GM12878 (cell line): ENCODE measurements around the gene KIF6. TPM values are rescaled to one million over a fixed set of nuclear protein-coding genes. Genes with fewer than 3 reads are reported as not detected.

Source experiments
- ASH2L ChIP-seq: fragments of 300-600, 200-600 bp; sonication (generic); IDR thresholded peaks from 2 replicates; pipeline ENCODE4 v1.6.1; 2017; ENCODE audit warnings: low read depth, mild to moderate bottlenecking, borderline replicate concordance
- BHLHE40 ChIP-seq, 2 experiments: fragments of 450-650 bp in 1 of 2; IDR thresholded peaks; 2 replicates each; pipeline ENCODE4 v1.6.1; 2011 to 2017; ENCODE audit warnings: low read depth in 2 of 2, borderline replicate concordance in 1 of 2, improper control_type of control experiment in 1 of 2, low read length in 1 of 2, mild to moderate bottlenecking in 1 of 2
- BRCA1 ChIP-seq: IDR thresholded peaks from 2 replicates; pipeline ENCODE4 v1.6.1; 2011; ENCODE audit warnings: low read depth, low read length, improper control_type of control experiment
- CBX3 ChIP-seq: fragments of 200-600 bp; sonication (generic); IDR thresholded peaks from 2 replicates; pipeline ENCODE4 v1.6.1; 2016; ENCODE audit warnings: low read depth, borderline replicate concordance
- EED ChIP-seq: sonication (generic); IDR thresholded peaks from 2 replicates; pipeline ENCODE4 v1.6.1; 2016; ENCODE audit warnings: antibody characterized with exemption, low read depth
- NR2F1 ChIP-seq: fragments of 450-650 bp; conservative IDR thresholded peaks from 2 replicates; pipeline ENCODE4 v1.6.1; 2017; ENCODE audit warnings: mild to moderate bottlenecking
- RAD51 ChIP-seq: fragments of 450-650 bp; IDR thresholded peaks from 2 replicates; pipeline ENCODE4 v1.6.1; 2016; ENCODE audit warnings: moderate library complexity, mild to moderate bottlenecking, inconsistent platforms
- TCF7 ChIP-seq: IDR thresholded peaks from 2 replicates; pipeline ENCODE4 v1.6.1; 2014; ENCODE audit warnings: antibody characterized with exemption, borderline replicate concordance
- polyA plus RNA-seq, 11 experiments: library from polyadenylated mRNA; depleted of rRNA in 4 of 11; unstranded in 6 of 11; stranded (reverse) in 5 of 11; fragments of >200 nt; fragmentation: Nextera tagmentation in 4 of 11; fragmentation: Illumina TruSeq in 1 of 11; extraction: Ambion mirVana in 4 of 11; extraction: Trizol in 1 of 11; gene quantifications; 1 replicate in 1 of 11; 2 replicates in 10 of 11; pipeline versions ENCODE4 v1.2.1 to v1.2.3, GENCODE V29; 2011 to 2016; ENCODE audit warnings: inconsistent platforms in 2 of 11, missing spikeins in 2 of 11, low read depth in 1 of 11
- total RNA-seq, 4 experiments: library from RNA; depleted of rRNA in 3 of 4; stranded (reverse); fragments of >200 nt in 3 of 4; fragmentation: Illumina TruSeq in 1 of 4; extraction: Trizol in 1 of 4; gene quantifications; 2 replicates each; pipeline versions ENCODE4 v1.2.1 to v1.2.3, GENCODE V29; 2013 to 2021
- TF ChIP-seq, protein P1 (sequence below): fragments of 150-350 bp; IDR thresholded peaks from 2 replicates; pipeline ENCODE4 v1.6.1; 2016; ENCODE audit warnings: low read depth, low read length

Gene KIF6
- total and polyA plus RNA-seq, 10 of the 15 experiments (the other 5 are each of a cell fraction or from before 2014, with no cell fraction given), result 0.09 to 1.0 (median 0.28) TPM

DNA sequence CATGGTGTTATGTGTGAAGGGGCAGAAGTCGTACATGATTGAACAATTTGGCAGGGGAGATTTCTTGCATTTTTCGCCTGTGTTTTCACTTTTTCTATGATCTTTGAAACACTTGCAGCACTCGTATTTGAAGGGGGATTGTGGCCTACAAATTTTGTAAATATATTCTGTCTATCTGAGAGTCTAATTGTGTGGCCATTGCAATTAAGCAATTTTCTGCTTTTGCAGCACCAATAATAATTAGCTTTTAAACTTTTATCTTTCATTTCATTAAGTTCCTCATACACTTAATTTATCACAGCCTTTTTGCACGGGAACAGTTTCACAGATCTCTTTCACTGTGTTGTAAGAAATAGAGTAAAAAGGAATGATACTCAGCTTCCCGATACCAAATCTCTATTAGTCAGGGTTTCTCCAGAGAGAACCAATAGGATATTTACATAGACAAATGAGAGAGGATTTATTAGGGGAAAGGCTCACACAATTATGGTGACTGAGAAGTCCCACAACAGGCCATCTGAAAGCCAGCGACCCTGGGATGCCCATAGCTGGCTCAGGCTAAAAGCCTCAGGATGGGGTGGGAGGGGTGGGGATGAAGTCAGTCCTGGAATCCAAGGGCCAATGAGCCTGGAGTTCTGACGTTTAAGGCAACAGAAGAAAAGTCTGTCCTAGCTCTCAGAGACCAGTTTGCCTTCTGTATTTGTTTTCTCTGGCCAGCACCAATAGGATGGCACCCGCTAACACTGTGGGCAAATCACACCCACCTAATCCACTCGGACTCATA, 58.3 kb downstream of the KIF6 start (continued):
- TF ChIP-seq BHLHE40 (IDR thresholded peaks at IDR 0.05; ENCODE audit: borderline replicate concordance in 1 of 2, low read depth in 2 of 2, low read length in 1 of 2) (no peak), RAD51 (no peak), BRCA1 (no peak), TCF7 (no peak), EED (no peak), NR2F1 (no peak), CBX3 (no peak), ASH2L (no peak)
- TF ChIP-seq, protein P1, sequence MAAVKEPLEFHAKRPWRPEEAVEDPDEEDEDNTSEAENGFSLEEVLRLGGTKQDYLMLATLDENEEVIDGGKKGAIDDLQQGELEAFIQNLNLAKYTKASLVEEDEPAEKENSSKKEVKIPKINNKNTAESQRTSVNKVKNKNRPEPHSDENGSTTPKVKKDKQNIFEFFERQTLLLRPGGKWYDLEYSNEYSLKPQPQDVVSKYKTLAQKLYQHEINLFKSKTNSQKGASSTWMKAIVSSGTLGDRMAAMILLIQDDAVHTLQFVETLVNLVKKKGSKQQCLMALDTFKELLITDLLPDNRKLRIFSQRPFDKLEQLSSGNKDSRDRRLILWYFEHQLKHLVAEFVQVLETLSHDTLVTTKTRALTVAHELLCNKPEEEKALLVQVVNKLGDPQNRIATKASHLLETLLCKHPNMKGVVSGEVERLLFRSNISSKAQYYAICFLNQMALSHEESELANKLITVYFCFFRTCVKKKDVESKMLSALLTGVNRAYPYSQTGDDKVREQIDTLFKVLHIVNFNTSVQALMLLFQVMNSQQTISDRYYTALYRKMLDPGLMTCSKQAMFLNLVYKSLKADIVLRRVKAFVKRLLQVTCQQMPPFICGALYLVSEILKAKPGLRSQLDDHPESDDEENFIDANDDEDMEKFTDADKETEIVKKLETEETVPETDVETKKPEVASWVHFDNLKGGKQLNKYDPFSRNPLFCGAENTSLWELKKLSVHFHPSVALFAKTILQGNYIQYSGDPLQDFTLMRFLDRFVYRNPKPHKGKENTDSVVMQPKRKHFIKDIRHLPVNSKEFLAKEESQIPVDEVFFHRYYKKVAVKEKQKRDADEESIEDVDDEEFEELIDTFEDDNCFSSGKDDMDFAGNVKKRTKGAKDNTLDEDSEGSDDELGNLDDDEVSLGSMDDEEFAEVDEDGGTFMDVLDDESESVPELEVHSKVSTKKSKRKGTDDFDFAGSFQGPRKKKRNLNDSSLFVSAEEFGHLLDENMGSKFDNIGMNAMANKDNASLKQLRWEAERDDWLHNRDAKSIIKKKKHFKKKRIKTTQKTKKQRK, result no peak
- TF ChIP-seq, all 136 proteins: peak for 0
